ENCODE data around the gene UBQLN4.

DNA sequence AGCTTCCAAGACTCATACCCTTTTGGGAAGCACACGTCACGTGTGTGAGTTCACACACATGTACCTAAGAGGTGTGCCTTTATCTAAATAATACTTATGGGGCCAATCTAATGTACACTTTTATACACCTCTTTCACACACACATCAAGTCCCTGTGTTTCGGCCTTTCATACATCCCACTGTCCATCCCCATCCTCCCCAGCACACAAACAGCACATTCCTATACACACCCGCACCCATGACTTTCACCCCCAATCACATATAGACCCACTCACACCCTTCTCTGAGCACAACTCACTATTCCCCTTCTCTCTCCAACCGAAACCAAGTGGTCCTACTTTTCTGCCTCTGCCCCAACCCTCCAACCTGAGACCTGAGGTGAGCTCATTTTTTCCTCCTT, 25.1 kb upstream of the UBQLN4 start:
- TF ChIP-seq, protein P1, sequence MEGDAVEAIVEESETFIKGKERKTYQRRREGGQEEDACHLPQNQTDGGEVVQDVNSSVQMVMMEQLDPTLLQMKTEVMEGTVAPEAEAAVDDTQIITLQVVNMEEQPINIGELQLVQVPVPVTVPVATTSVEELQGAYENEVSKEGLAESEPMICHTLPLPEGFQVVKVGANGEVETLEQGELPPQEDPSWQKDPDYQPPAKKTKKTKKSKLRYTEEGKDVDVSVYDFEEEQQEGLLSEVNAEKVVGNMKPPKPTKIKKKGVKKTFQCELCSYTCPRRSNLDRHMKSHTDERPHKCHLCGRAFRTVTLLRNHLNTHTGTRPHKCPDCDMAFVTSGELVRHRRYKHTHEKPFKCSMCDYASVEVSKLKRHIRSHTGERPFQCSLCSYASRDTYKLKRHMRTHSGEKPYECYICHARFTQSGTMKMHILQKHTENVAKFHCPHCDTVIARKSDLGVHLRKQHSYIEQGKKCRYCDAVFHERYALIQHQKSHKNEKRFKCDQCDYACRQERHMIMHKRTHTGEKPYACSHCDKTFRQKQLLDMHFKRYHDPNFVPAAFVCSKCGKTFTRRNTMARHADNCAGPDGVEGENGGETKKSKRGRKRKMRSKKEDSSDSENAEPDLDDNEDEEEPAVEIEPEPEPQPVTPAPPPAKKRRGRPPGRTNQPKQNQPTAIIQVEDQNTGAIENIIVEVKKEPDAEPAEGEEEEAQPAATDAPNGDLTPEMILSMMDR (IDR thresholded peaks at IDR 0.05) = no peak
- TF ChIP-seq EZH2phosphoT487 (IDR thresholded peaks at IDR 0.05) = no peak
